ENCODE data around the gene SH2D1A.

- TF ChIP-seq CTCF (IDR thresholded peaks at IDR 0.05 in 4 of 5, conservative IDR thresholded peaks at IDR 0.05 in 1 of 5) (no peak), POLR2A (IDR thresholded peaks at IDR 0.05) (no peak)
Measured at GRCh38 chrX:124348182-124348581, 1.8 kb downstream of the SH2D1A start.
